WI38 (cell line): Measurements from ENCODE around the gene SARS1.

Experiments
- H3K4me3 ChIP-seq: 2 replicates; pipeline ENCODE4 v1.5.1; 2011; ENCODE audit warnings: low read depth, mild to moderate bottlenecking, control low read depth, low read length
- TF ChIP-seq, protein P1 (sequence below): IDR thresholded peaks from 2 replicates; pipeline ENCODE4 v1.5.1; 2012; ENCODE audit warnings: low read depth, mild to moderate bottlenecking, control low read depth, low read length

The SARS1 gene

DNA sequence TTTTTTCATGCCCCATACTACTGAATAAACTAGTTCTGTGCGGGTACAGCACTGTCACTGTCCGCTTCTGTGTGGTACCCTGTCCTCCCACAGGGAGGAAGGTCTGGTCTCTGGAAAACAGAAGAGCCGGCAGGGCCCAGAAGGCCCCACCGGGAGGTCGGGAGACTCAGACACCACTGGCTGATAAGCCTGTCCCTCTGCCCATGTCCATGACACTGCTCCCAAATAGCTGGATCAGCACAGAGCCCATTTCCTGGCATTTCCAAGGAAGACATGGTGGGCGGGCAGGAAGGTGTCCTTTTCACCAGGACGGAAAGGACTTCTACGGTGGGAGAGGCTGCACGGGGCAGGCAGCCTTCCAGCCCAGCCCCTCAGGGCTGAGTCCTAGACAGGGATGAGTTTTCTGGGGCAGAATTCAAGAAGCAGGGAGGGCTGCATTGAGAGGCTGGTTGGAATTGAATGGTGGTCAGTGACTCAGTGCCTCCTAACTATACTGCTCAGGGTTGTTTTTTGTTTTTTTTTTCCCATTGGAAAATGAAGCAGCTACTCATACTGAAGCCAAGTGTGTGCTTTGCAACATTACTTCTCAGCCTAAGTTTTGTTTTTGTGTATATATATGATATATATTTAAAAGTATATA, 62.1 kb downstream of the SARS1 start:
- TF ChIP-seq, protein P1, sequence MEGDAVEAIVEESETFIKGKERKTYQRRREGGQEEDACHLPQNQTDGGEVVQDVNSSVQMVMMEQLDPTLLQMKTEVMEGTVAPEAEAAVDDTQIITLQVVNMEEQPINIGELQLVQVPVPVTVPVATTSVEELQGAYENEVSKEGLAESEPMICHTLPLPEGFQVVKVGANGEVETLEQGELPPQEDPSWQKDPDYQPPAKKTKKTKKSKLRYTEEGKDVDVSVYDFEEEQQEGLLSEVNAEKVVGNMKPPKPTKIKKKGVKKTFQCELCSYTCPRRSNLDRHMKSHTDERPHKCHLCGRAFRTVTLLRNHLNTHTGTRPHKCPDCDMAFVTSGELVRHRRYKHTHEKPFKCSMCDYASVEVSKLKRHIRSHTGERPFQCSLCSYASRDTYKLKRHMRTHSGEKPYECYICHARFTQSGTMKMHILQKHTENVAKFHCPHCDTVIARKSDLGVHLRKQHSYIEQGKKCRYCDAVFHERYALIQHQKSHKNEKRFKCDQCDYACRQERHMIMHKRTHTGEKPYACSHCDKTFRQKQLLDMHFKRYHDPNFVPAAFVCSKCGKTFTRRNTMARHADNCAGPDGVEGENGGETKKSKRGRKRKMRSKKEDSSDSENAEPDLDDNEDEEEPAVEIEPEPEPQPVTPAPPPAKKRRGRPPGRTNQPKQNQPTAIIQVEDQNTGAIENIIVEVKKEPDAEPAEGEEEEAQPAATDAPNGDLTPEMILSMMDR: no peak

DNA sequence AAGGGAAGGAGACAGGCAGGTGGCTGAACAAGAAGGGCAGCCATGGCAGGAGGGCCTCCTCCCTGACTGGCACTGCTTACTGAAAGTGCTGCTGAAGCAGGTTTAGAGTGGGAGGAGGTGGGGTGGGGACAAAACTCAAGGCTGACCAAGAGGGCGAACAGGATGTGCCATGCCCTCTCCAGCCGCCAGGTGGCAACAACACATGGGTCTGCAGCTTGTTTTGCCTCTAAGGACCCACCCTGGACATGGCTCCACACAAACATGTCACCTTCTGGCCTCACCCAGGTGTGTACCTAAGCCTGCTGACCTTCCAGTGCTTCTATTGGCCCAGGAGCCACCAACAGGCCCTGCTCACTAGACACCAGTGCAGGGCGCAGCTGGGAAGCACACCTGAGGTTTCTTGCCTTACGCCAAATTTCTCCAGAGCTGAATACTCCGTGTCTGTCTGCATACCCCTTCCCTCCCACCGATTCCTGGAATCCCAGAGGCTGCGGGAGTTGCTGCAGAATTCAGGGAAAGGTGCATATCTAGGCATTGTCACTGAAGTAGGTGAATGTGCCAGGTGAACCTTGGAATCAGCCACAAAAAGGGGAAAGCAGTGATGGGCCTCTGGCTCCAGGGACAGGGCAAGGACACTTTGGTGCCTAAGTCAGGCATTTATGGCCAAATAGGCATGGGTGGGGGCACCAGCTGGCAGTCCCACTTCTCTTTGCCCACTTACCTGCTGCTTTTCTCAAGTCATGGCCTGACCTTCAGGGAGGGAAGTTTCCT, 63.9 kb downstream of the SARS1 start:
- no peak overlapping the region for H3K4me3 ChIP-seq
- TF ChIP-seq, protein P1: peak; percentile 91

More for the DNA sequence above, 62.1 kb downstream of the SARS1 start:
- H3K4me3 ChIP-seq: no peak overlapping the region

DNA sequence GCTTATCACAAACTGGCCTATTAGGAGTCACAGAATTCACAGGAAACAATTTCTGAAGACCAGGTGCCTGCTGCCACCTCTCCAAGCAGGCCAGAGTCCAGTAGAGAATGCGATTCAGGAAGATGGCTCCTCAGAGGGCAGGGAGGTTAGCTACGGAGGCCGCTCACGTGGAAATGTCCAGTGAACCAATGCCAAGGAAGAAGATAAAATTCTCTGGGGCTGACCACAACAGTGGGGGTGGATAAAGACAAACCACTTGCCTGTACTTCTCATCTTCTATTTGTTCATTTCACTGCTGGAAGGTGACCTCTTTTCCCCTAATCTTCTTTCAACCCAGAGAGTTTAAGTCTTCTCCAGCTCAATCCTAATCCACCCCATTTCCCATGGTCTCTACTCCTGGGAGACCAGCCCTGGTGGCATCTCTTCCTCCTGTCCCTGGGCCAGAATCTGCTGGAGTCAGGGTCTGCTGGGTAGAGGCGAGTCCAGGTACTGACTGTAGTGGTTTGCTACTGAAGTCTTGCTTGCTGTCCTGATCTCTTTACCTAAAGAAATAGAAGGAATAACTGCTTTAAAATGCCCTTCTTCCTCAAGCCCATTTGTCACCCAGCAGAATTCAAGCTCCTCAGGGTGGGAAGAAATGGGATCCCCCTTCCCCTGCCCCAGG, 66.0 kb downstream of the SARS1 start:
- TF ChIP-seq, protein P1: no peak
- no peak overlapping the region for H3K4me3 ChIP-seq

DNA sequence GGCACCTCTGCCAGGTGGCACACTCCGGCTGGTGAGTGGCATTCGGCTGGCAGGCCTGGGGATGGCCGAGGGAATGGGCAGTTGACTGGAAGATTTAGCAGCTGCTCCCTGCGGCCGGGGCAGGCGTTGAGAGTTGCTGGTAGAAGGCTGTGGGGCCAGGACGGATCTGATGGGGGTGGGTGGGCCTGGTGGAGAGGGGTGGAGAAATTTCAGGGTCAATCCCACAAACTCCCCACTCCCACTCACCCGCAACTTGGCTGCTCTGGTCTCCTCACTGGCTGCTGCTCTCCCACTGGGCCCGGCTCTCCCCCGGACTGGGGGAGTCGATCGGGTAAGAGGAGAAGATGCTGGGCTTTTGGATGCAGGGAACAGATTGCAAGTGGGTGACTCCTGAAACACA, 67.1 kb downstream of the SARS1 start:
- no peak overlapping the region for H3K4me3 ChIP-seq
- TF ChIP-seq, protein P1: no peak

DNA sequence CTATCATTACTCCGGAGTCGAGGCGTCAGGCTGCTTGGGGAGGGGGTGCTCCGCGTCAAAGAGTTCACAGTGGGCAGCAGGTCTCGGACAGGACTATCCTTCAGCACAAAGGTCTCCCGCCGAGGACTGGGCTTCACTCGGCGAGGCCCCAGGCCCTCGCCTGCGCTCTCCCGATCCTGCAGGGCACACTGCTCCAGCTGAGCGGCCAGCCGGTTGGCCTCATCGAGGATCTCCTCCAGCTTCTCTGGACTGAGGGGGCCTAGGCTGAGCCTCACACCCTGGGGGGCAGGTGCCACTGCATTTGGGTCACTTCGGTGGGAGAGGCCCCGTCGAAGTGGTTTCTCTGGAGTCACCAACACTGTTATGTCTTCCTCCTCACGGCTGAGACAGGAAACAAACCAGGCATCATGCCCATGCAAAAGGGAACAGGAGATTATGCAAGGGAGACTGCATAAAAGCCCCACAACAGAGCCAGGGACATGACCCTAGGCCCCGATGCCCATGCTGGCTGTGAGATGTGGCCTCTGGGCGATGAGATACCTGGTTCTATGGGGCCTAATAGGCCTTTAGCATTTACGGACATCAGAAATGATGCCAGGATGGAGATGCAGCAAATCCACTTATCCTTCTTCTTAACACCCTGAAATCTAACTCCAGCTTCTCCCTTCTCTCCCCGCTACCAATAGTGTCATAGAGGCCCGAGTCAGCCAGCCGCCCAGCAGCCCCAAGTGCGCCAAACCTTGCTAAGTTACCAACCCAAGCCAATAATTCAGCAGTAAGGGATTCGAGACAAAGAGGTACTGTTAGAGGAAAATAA, 68.2 kb downstream of the SARS1 start:
- H3K4me3 ChIP-seq: peak overlapping the region; percentile 87
- TF ChIP-seq, protein P1: no peak

DNA sequence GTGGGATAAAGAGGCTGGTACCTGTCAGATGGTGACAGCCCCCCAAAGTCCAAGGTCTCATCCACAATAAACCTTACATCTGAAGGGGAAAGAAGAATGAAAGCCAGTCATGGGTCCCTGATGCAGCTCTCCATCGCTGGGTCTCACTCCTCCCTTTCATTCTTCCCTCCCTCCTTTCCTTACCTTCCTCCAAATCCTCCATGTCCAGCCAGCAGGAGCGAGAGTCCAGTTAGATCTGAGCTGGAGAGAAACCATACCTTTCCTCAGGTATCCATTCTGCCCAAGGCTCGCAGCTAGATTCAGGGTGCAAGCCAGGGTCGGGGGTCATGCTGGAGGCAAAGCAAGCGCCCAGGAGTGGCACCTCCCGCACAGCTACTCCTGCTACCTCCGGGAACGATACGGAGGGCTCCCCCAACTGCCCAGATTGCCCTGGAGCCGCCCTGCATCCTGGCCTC, 68.8 kb downstream of the SARS1 start:
- TF ChIP-seq, protein P1: no peak
- H3K4me3 ChIP-seq: peak overlapping the region; percentile 87
